Activated CD4-positive, alpha-beta T cell treated with anti-CD3 and anti-CD28 coated beads, Interleukin-2, Interleukin-6, amounts not matched to agents 100 ng/mL and 50 ng/mL, durations not matched to agents 16 hours and 8 hours (primary cell): ENCODE results near the gene PRCC.

Experiments
- DNase-seq: peaks from one replicate; pipeline ENCODE4 v3.0.0-alpha.2; 2020

PRCC gene

DNA sequence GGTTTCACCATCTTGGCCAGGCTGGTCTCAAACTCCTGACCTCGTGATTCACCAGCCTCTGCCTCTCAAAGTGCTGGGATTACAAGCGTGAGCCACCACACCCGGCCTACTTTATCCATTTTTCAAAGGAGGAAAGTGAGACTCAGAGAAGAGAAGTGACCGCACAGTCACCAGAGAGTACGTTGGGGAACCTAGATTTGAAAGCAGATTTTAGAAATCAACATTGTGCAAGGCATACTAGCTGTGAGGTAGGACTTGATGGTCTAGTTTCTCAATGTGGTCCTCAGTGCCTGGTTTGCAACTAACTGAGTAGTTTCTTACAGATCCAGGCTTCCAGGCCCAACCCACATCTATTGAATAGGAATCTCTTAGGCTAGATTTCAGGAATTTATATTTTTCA is 1.7 kb upstream of the PRCC start:
- no peak for DNase-seq

- no peak for DNase-seq
These were observed 836 bp upstream of the PRCC start for GRCh38 chr1:156766298-156767100.

DNA sequence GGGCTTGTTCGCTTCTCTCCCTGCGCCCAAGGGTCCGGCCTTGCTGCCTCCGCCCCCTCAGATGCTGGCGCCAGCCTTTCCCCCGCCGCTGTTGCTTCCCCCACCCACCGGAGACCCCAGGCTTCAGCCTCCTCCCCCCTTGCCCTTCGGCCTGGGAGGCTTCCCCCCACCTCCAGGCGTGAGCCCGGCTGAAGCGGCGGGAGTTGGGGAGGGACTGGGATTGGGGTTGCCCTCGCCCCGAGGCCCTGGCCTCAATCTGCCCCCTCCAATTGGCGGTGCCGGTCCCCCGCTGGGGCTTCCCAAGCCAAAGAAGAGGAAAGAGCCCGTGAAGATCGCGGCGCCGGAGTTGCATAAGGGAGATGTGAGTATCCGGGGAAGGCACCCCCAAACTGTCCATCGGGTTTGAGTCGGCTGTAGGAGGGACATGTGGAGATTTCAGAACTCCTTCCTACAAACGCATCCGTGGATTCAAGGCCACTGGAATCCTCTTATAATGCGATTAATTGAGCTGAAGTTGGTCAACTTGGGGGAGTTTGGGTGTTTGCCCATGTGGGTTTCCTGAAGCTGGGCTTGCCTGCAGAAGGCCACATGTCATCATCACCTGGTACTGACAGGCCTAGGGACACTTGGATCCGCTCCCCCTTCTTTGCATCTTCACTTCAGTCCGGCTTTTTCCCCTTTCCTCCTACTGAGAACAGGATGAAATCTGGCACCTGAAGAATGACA is 707 bp downstream of the PRCC start:
- DNase-seq: peak; percentile 38

GRCh38 chr1:156768610-156769295 is 1.4 kb downstream of the PRCC start:
- no peak for DNase-seq

DNA sequence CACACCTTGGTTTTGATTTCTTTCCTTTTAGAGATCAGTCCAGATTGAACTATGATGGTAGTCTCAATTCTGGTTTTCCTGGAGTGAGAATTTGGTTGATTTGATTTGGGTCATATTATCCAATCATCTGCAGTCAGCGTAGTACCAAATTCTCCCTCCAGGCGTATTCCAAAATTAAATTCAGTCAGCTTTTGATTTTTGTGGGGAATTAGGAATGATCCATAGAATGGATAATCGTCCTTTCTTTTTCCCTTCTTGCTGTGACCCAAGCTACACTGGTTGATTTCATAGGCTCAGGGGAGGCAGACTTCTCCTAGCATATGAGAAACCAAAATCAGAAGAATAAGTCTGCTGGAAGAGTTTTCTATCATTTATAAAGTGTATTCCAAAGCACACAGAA is 4.9 kb downstream of the PRCC start:
- DNase-seq: no peak

DNA sequence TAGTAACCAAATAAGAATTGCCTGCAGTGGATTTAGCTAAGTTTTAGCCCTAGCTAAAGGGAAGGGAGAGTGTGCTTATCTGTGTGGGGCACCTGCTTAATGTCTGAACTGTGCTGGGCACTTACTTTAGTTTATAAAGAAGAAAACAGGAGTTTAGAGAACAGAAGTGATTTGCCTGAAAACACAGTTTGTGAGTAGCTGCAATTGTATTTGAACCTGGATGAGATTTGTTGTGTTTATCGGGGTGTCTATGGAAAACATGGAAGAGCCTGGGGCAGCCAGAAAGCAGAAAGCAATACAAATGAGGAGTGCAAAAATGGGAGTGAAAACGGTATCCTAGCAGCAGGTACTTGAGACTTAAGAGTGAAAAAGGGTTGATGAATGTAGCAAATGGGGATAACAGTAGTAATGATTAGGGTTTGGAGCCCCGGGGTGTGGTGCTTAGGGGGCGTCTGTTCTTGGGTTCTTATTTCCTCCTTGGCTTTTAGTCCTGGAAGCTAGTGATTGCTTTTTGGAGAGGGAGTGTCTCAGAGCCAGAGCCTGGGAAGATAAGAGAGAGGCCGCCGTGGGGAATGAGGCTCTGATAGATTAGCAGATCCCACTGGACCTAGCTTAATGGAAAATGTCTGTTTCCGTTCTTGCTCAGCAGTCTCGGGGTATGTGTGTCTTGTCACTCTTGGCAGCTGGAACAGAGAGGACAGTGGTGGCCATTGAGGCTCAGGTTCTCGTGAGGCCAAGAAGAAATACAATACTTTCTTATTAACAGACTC is 5.6 kb downstream of the PRCC start:
- no peak for DNase-seq

DNA sequence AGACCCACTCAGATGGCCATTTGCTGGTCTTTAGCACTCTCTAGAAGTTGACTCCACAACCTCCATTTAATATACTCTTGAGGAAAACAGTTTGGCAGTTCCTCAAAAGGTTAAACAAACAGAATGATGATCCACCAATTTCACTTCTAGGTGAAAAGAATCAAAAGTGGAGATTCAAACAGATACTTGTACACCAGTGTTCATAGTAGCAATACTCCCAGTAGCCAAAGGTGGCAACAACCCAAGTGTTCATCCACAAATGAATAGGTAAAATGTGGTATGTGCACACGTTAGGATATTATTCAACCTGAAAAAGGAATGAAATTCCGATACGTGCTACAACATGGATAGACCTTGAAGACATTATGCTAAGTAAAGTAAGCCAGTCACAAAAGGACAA is 6.3 kb downstream of the PRCC start:
- DNase-seq: peak; percentile 57

GRCh38 chr1:156775799-156776198 is 8.5 kb downstream of the PRCC start:
- peak; percentile 35 for DNase-seq

DNA sequence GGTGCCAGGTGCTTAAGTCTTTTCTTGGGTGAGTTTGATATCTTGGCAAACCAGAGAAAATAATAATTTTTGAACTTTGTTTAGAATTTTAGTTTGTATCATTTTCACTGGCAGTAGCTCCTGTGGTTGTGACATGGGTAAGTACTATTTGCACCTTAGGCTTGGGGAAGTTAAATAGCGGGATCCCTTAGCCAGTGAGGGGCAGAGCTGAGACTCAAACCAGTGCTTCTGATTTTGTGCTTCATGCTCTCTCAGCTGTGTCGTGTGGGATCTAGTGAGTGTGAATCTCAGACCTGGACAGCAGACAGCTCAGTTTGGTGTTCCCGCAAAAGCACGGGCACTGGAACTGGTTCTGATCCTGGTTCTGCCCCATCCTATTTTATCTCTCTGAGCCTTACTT is 9.6 kb downstream of the PRCC start:
- DNase-seq: no peak

GRCh38 chr1:156777573-156777972 is 10.2 kb downstream of the PRCC start:
- no peak for DNase-seq

DNA sequence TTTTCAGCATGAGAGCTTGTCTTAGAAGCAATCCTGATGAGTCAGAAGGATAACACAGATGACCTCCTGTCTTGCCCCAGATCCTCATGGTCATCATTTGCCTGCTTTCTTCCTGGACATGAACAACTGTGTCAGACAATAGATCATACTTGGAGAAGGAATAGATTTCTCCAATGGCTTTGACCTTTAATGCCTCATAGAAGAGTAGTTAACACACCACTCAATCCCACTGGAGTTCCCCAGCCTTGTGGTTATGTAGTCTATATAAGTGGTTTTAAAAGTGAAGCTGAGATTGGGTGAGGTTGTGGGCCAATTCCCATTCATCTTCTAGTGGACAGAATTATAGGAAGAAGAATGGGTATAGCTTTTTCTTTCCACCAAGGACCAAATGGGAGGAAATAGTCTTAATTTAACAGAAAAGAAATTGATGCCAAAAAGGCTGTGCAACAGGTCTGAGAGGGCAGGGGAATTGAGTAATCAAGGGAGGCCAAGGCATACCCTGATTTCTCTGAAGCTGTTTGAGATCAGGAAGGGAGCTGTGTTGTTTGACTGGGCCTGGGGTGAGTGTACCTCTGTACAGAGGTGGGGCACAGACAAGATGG is 14.4 kb downstream of the PRCC start:
- DNase-seq: no peak

GRCh38 chr1:156785458-156785857 is 18.1 kb downstream of the PRCC start:
- DNase-seq: no peak

- no peak for DNase-seq
These were observed 19.3 kb downstream of the PRCC start for GRCh38 chr1:156786640-156787039.

DNA sequence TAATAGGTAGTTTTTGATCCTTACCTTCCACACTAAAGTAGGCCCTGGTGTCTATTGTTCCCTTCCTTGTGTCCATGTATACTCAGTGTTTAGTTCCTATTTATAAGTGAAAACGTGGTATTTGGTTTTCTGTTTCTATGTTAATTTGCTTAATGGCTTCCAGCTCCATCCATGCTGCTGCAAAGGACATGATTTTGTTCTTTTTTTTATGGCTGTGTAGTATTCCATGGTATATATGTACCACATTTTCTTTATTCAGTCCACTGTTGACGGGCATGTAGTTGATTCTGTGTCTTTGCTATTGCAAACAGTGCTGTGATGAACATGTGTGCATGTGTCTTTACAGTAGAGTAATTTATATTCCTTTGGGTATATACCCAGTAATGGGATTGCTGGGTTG is 20.8 kb downstream of the PRCC start:
- no peak for DNase-seq

DNA sequence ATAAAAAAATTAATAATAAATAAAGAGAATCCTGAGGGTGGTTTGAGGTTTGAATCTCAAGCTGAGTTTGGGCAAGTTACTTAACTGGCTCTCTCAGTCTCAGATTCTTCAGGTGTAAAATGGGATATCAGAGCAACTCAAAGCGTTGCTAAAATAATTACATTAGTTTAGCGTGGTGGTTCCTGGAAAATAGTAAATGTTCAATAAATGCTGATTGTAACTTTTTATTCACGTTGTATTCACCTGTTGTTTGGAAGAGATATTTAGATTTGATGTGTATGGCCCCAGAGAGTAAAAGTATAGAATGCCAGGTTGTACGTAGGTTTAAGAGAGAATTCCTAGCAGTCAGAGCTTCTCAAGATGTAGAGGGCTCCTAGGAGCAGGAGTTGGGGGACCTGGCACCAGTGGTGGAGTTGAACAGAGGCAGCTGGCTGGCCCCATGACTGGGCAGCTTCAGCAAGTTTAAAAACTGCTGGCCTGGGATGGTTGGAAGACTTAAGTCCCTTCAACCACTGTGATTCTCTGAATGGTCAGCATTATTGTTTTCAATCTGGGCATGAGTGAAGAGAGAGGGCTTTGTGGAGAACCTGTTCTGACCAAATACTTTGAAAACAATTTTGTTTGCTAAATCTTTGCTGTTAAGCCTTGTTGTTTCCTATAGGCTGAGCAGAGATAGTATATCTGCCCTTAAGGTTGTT is 22.4 kb downstream of the PRCC start:
- DNase-seq: no peak

DNA sequence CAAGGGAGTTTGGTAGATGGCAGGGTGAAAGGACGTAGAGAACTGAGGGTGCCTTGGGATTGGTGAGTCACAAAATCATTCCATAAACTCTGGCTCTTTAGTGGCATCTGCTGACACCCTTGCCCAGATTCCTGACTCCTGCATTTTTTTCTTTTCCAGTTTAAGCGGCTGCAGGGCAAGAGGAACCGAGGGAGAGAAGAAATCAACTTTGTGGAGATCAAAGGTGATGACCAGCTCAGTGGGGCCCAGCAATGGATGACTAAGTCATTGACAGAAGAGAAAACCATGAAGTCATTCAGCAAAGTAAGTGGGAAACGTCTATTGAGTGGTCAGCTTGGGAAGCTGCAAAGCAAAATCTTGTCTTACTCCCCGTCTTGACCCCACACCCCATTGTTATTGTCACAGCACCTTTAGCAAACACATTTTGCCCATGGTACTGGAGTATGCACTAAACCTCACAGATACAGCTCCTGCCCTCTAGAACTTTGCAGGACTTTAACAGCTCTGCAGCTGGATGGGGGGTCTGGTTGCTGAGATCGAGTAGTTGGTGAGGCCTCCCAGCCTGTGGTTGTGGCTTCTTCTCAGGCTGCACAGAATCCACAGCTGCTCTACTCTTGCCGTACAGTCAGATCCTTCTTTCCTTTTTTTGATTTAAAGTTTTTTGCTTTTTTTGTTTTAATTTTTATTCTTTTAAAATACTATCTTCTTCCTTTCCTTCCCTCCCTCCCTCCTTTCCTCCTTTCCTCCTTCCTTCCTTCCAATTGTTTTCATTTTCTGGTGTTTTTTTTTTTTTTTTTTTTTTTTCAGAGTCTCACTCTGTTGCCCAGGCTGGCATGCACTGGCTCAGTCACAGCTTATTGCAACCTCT is 27.4 kb downstream of the PRCC start:
- no peak for DNase-seq

DNA sequence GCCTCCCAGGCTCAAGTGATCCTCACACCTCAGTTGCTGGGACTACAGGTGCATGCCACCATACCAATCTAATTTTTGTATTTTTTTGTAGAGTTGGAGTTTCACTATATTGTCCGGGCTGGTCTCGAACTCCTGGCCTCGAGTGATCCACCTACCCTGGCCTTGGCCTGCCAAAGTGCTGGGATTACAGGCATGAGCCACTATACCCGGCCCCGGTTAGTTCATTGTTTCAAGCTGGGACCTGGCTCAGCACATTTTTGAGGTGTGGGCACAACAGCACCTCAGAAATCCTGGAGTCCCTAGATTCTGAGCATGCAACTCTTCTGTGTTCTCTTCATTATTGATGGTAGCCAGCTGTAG is 28.0 kb downstream of the PRCC start:
- DNase-seq: no peak

DNA sequence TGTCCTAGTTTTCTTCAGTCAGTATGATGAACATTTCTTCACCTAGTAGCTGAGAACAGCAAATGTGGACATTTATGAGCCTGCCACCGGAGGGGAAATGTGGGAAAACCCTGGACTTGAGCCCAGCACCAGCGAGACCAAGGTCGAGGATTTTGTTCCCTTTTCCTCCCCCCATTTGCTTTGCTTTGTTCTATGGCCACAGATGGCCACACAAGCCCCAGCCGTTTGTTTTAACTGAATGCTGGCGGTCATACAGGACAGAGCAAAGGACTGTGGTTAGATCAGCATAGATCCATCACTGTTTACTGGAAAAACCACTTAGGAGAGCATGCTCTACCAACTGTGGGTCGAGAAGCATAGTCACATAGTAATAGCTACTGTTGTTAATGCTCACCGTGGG is 28.5 kb downstream of the PRCC start:
- no peak for DNase-seq

DNA sequence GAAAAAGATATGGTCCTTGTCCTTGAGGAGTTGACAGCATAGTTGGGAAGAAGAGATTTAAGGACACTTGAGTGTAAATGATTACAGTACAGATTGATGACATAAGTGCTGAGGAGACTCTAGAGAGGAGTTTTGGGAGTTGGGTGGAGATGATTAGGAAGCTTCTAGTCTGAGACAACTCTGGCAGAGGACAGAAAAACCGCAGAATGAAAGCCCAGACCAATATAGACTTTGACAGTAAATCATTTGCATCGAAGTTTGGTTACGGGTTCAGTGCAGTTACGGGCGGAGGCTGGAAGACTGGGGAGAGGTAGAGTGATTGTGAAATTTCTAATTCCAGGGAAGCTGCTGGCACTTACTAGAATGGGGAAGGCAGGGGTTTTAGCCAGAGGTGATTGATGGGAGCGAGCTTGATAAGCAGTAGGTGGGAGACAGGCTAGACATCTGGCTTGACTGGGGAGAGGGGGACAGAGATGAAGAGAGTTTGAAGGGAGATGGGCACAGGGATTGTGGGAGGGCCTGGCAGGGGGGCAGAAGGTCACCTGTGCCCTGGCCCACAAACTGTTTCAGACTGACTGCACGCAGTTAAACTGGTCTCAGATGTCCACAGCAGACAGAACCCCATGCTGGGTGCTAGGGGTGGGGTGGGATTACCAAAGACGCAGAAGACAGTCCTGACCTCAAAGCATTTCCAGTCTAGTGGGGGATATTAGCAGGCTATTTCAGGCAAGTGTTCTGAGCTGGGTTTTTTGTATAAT is 29.2 kb downstream of the PRCC start:
- no peak for DNase-seq

DNA sequence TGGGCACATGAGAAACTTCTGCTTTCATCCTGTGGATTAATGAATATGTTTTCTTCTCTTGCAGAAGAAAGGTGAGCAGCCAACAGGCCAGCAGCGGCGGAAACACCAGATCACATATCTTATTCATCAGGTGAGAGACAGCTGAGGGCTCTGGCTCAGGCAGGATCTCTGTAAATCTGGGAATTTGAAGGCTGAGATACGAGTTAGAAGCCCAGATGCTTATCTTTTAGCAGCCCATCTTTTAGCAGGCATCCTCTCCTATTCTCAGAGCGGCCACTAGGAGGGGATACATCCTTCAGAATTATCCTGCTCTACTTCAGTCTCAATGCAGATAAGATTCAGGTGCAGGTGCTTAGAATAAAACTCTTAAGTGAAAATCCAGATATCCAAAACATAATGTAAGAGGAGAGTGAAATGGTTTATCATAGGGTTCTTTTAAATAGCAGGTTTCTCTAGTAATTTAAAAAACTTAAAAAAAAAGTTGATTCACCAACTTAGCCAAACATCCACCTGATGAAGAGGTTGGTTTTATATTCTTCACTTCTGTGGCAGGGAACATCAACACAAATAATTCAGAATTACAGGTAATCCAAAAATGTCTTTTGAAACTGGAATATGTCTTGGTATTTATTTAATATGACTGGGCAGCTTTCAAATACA is 30.0 kb downstream of the PRCC start:
- peak; percentile 64 for DNase-seq
